B cell (primary cell): ENCODE results near the gene CD207. TPM values are rescaled to one million over a fixed set of nuclear protein-coding genes. Genes with fewer than 3 reads are reported as not detected.

Experiments used
- ATAC-seq: fragments of 200-7000 bp; cut with Tn5 transposase; one replicate; pipeline ENCODE4 v1.10.0; 2021; ENCODE audit warnings: low read depth, mild to moderate bottlenecking, moderate number of reproducible peaks, moderate library complexity
- CTCF ChIA-PET: fragments of 350-600 bp; sonication (Branson Sonifier 250); formaldehyde crosslinking; loops from one replicate; lab custom pipeline; 2021; ENCODE audit warnings: antibody characterized with exemption, inconsistent platforms; lab: Charles Lee
- POLR2A ChIA-PET: fragments of 350-600 bp; sonication (Branson Sonifier 250); formaldehyde crosslinking; loops from one replicate; lab custom pipeline; 2021; ENCODE audit warnings: antibody characterized with exemption; lab: Charles Lee
- DNase-seq: peaks from one replicate; pipeline ENCODE4 v3.0.0; 2013
- H2AFZ ChIP-seq: 2 replicates; pipeline ENCODE4 v1.6.1; 2012; ENCODE audit warnings: mild to moderate bottlenecking, low read depth, low read length; ENCODE audit not compliant: insufficient read depth, poor library complexity, severe bottlenecking
- H3K27ac ChIP-seq, 2 donors: 1 replicate in 1 of 2; 2 replicates in 1 of 2; pipeline ENCODE4 v1.5.1; 2012 to 2013; ENCODE audit warnings: low read length in 2 of 2, mild to moderate bottlenecking in 2 of 2, moderate library complexity in 1 of 2
- H3K27me3 ChIP-seq, 4 experiments: fragments of 200-600 bp in 1 of 4; sonication (generic) in 1 of 4; replicated peaks in 1 of 4; 1 replicate in 2 of 4; 2 replicates in 2 of 4; pipeline versions ENCODE4 v1.6.1 to v1.7.0; 2013 to 2016; ENCODE audit warnings: low read length in 3 of 4, mild to moderate bottlenecking in 2 of 4, mixed read lengths in 1 of 4, moderate library complexity in 1 of 4; ENCODE audit not compliant: insufficient read depth in 4 of 4, control insufficient read depth in 3 of 4; ENCODE audit errors: control extremely low read depth in 1 of 4
- H3K36me3 ChIP-seq, 2 experiments: replicated peaks in 1 of 2; 1 replicate in 1 of 2; 2 replicates in 1 of 2; pipeline versions ENCODE4 v1.6.1 to v1.7.1; 2013; ENCODE audit warnings: low read length in 1 of 2; ENCODE audit not compliant: insufficient read depth in 2 of 2, control insufficient read depth in 1 of 2; ENCODE audit errors: control extremely low read depth in 1 of 2, extremely low read depth in 1 of 2
- H3K4me1 ChIP-seq, 2 donors: fragments of 200-600 bp in 1 of 2; sonication (generic) in 1 of 2; 1 replicate in 1 of 2; 2 replicates in 1 of 2; pipeline versions ENCODE4 v1.5.1 to v1.6.1; 2013 to 2017; ENCODE audit warnings: low read length in 2 of 2; ENCODE audit not compliant: control insufficient read depth in 2 of 2, insufficient read depth in 2 of 2
- H3K4me2 ChIP-seq: replicated peaks from 2 replicates; pipeline ENCODE3; 2012; ENCODE audit warnings: mild to moderate bottlenecking, low read depth, low read length; ENCODE audit not compliant: poor library complexity, severe bottlenecking
- H3K4me3 ChIP-seq, 5 experiments: fragments of 200-600 bp in 1 of 5; sonication (generic) in 1 of 5; 1 replicate in 3 of 5; 2 replicates in 2 of 5; pipeline versions ENCODE4 v1.5.1 to v1.7.0; 2011 to 2016; ENCODE audit warnings: low read length in 4 of 5, mild to moderate bottlenecking in 4 of 5, low read depth in 2 of 5, control low read depth in 1 of 5, moderate library complexity in 1 of 5; ENCODE audit not compliant: insufficient read depth in 1 of 5; ENCODE audit errors: control extremely low read depth in 1 of 5, extremely low read depth in 1 of 5
- H3K79me2 ChIP-seq: fragments of 200-600 bp; sonication (generic); one replicate; pipeline ENCODE4 v1.6.0; 2016; ENCODE audit warnings: low read length; ENCODE audit not compliant: control insufficient read depth, insufficient read depth
- H3K9ac ChIP-seq: fragments of 200-600 bp; sonication (generic); 2 replicates; pipeline ENCODE4 v1.6.1; 2017; ENCODE audit warnings: mild to moderate bottlenecking, low read length, moderate library complexity
- H3K9me3 ChIP-seq, 3 donors: one replicate each; pipeline versions ENCODE4 v1.6.1 to v1.7.1; 2013; ENCODE audit warnings: low read length in 2 of 3; ENCODE audit not compliant: control insufficient read depth in 2 of 3, insufficient read depth in 1 of 3; ENCODE audit errors: control extremely low read depth in 1 of 3
- H4K20me1 ChIP-seq: 2 replicates; pipeline ENCODE4 v1.6.0; 2012; ENCODE audit warnings: mild to moderate bottlenecking, low read length; ENCODE audit not compliant: insufficient read depth, control insufficient read depth, poor library complexity, severe bottlenecking
- H3K27ac Mint-ChIP-seq: one replicate; pipeline ENCODE4 v1.8.0; 2021; ENCODE audit warnings: mixed read lengths
- H3K27me3 Mint-ChIP-seq: one replicate; pipeline ENCODE4 v1.8.0; 2021; ENCODE audit warnings: mixed read lengths
- H3K4me1 Mint-ChIP-seq: one replicate; pipeline ENCODE4 v1.8.0; 2021; ENCODE audit warnings: mixed read lengths
- H3K4me3 Mint-ChIP-seq: one replicate; pipeline ENCODE4 v1.8.0; 2021; ENCODE audit warnings: mixed read lengths
- H3K9me3 Mint-ChIP-seq: one replicate; pipeline ENCODE4 v1.8.0; 2022; ENCODE audit warnings: mixed read lengths; ENCODE audit not compliant: insufficient read depth
- CTCF ChIP-seq: fragments of 200-600 bp; IDR thresholded peaks from one replicate; pipeline ENCODE4 v1.8.0; 2022; ENCODE audit warnings: antibody characterized with exemption, mild to moderate bottlenecking
- EZH2 ChIP-seq: IDR thresholded peaks from 2 replicates; pipeline ENCODE4 v1.6.1; 2012; ENCODE audit warnings: borderline replicate concordance, low read depth, mild to moderate bottlenecking, moderate library complexity, low read length; ENCODE audit not compliant: insufficient read depth, poor library complexity, severe bottlenecking
- WGBS: methylation state at CpG from one replicate; pipeline ENCODE4 v1.1.5; 2013; ENCODE audit warnings: missing lambda C conversion rate; ENCODE audit not compliant: insufficient coverage; 5-methylcytosine and 5-hydroxymethylcytosine counted together
- intact Hi-C: fragments of 100-400 bp; cut with micrococcal nuclease; formaldehyde crosslinking; loops from one replicate; pipeline ENCODE4 v1.10.0; 2022
- polyA plus RNA-seq: library from polyadenylated mRNA; depleted of rRNA; stranded (reverse); fragments of >200 nt; gene quantifications from 2 replicates; pipeline ENCODE4 v1.2.3, GENCODE V29; 2012
- total RNA-seq, 2 donors: library from RNA; stranded (reverse); fragments of 120-200 nt in 1 of 2; gene quantifications; 1 replicate in 1 of 2; 2 replicates in 1 of 2; pipeline versions ENCODE4 v1.2.3 to v1.2.4, GENCODE V29; 2013 to 2022

Gene CD207
- total and polyA plus RNA-seq, 2 donors (not counting 1 experiment from before 2014, with no cell fraction given): not detected

GRCh38 chr2:70795164-70795995, 40.2 kb downstream of the CD207 start:
- peaks cover 50% of the 10 kb centered on the region for H3K27me3 Mint-ChIP-seq
- H3K4me1 Mint-ChIP-seq: peaks cover 2% of the 10 kb centered on the region

More at GRCh38 chr2:70795164-70795995, 40.2 kb downstream of the CD207 start:
- 83% methylated on average over 2 of the region's 4 CpGs for WGBS
- ATAC-seq (no peak), DNase-seq (no peak)
- H3K4me1 ChIP-seq: peaks cover 0 to 4% of the 10 kb centered on the region in 2 donors
- Mint-ChIP-seq H3K27ac (no peak overlapping the region), H3K4me3 (no peak overlapping the region), H3K9me3 (no peaks in the 10 kb centered on the region)
- no peaks in the 10 kb centered on the region for H4K20me1 ChIP-seq
- peaks cover 0 to 11% (median 0%) of the 10 kb centered on the region in 3 donors for H3K9me3 ChIP-seq
- intact Hi-C loops: no loop called here
- no peak overlapping the region for H3K4me3 ChIP-seq
- TF ChIP-seq CTCF (no peak), EZH2 (no peak)
- POLR2A ChIA-PET: no interaction called here
- H3K79me2 ChIP-seq: no peaks in the 10 kb centered on the region
- H3K27ac ChIP-seq: no peak overlapping the region
- no peaks in the 10 kb centered on the region for H3K36me3 ChIP-seq
- no peak overlapping the region for H3K9ac ChIP-seq
- CTCF ChIA-PET: no interaction called here
- H3K4me2 ChIP-seq: no peak overlapping the region
- H2AFZ ChIP-seq: no peak overlapping the region
- H3K27me3 ChIP-seq: peaks cover 0 to 36% (median 7%) of the 10 kb centered on the region in 4 experiments
